GM18505 (cell line): ENCODE measurements around the gene RNLS.
"Not testable (repeated sequence)": the region's sequence is repeated elsewhere in the genome, so short reads cannot be mapped to it uniquely, and the experiment has no call there.

Experiments
- ATAC-seq: cut with Tn5 transposase; IDR thresholded peaks from one replicate; pipeline ENCODE4 v1.9.1; 2021; ENCODE audit not compliant: unreplicated experiment
- POLR2A ChIP-seq: IDR thresholded peaks from 4 replicates; pipeline ENCODE4 v1.6.1; 2011; ENCODE audit warnings: borderline replicate concordance; ENCODE audit not compliant: insufficient read depth, insufficient read length; ENCODE audit errors: extremely low read depth

RNLS gene

GRCh38 chr10:88299787-88300186 is 283.3 kb downstream of the RNLS start:
- no peak for ATAC-seq
- TF ChIP-seq POLR2A, result no peak

- TF ChIP-seq POLR2A, result no peak
- no peak for ATAC-seq
Measured at GRCh38 chr10:88297103-88297502, 286.0 kb downstream of the RNLS start.

- ATAC-seq, result no peak
- TF ChIP-seq POLR2A, result no peak
Measured at GRCh38 chr10:88293651-88294230, 289.4 kb downstream of the RNLS start.

- no peak for ATAC-seq
- TF ChIP-seq POLR2A, result no peak
Measured at GRCh38 chr10:88293073-88293472, 290.0 kb downstream of the RNLS start.

- no peak for TF ChIP-seq POLR2A
- ATAC-seq, result no peak
Measured at GRCh38 chr10:88292185-88292514, 291.0 kb downstream of the RNLS start.

- no peak for TF ChIP-seq POLR2A
- ATAC-seq, result no peak
Measured at GRCh38 chr10:88291289-88292184, 291.6 kb downstream of the RNLS start.

- no peak for TF ChIP-seq POLR2A
- ATAC-seq, result no peak
Measured at GRCh38 chr10:88289342-88289741, 293.8 kb downstream of the RNLS start.

- ATAC-seq, result no peak
- TF ChIP-seq POLR2A, result no peak
Measured at GRCh38 chr10:88288320-88289059, 294.6 kb downstream of the RNLS start.

- no peak for TF ChIP-seq POLR2A
- no peak for ATAC-seq
Measured at GRCh38 chr10:88286030-88286429, 297.1 kb downstream of the RNLS start.

- no peak for TF ChIP-seq POLR2A
- ATAC-seq, result no peak
Measured at GRCh38 chr10:88281592-88282347, 301.3 kb downstream of the RNLS start.

- TF ChIP-seq POLR2A, result no peak
- ATAC-seq, result no peak
Measured at GRCh38 chr10:88280518-88280917, 302.6 kb downstream of the RNLS start.

- TF ChIP-seq POLR2A, result no peak
- ATAC-seq, result no peak
Measured at GRCh38 chr10:88278912-88279311, 304.2 kb downstream of the RNLS start.

- ATAC-seq, result not testable (repeated sequence)
Measured at GRCh38 chr10:88276945-88277344, 306.2 kb downstream of the RNLS start.

- TF ChIP-seq POLR2A, result no peak
- no peak for ATAC-seq
Measured at GRCh38 chr10:88274286-88274685, 308.8 kb downstream of the RNLS start.

GRCh38 chr10:88273567-88273966 is 309.6 kb downstream of the RNLS start:
- TF ChIP-seq POLR2A, result no peak
- ATAC-seq, result no peak
